Endodermal cell (in vitro differentiated cells): ENCODE results near the gene TPRX1. TPM values are rescaled to one million over a fixed set of nuclear protein-coding genes. Genes with fewer than 3 reads are reported as not detected.
A peak's percentile ranks its signal among the peaks of the same experiment; 100 is the strongest.
"Not testable (repeated sequence)": the region's sequence is repeated elsewhere in the genome, so short reads cannot be mapped to it uniquely, and the experiment has no call there.

Source experiments
- DNase-seq: peaks from one replicate; pipeline ENCODE4 v3.0.0-alpha.2; 2017
- H3K27ac ChIP-seq: 2 replicates; pipeline ENCODE4 v1.5.1; 2013; ENCODE audit warnings: mild to moderate bottlenecking, low read depth, low read length, moderate library complexity
- H3K27me3 ChIP-seq: 2 replicates; pipeline ENCODE4 v1.6.1; 2013; ENCODE audit warnings: mild to moderate bottlenecking, low read length, moderate library complexity; ENCODE audit not compliant: insufficient read depth, control insufficient read depth, poor library complexity, severe bottlenecking
- H3K36me3 ChIP-seq: 2 replicates; pipeline ENCODE4 v1.7.0; 2013; ENCODE audit warnings: mild to moderate bottlenecking, low read length, moderate library complexity; ENCODE audit not compliant: control insufficient read depth, insufficient read depth
- H3K4me1 ChIP-seq: one replicate; pipeline ENCODE4 v1.7.0; 2013; ENCODE audit warnings: low read length; ENCODE audit not compliant: control insufficient read depth, insufficient read depth
- H3K4me3 ChIP-seq: 2 replicates; pipeline ENCODE4 v1.5.1; 2013; ENCODE audit warnings: mild to moderate bottlenecking, low read length, moderate library complexity
- H3K9ac ChIP-seq: 2 replicates; pipeline ENCODE4 v1.6.1; 2013; ENCODE audit warnings: mild to moderate bottlenecking, low read length, moderate library complexity; ENCODE audit not compliant: poor library complexity, severe bottlenecking; ENCODE audit errors: extremely low read depth
- H3K9me3 ChIP-seq: 2 replicates; pipeline ENCODE4 v1.6.1; 2013; ENCODE audit warnings: mild to moderate bottlenecking, low read length, moderate library complexity; ENCODE audit not compliant: control insufficient read depth
- H3K27ac Mint-ChIP-seq: 2 replicates; pipeline ENCODE4 v1.8.0; 2020; ENCODE audit warnings: mixed read lengths
- H3K27me3 Mint-ChIP-seq: 2 replicates; pipeline ENCODE4 v1.8.0; 2021; ENCODE audit warnings: mild to moderate bottlenecking, mixed read lengths; ENCODE audit not compliant: insufficient read depth
- H3K36me3 Mint-ChIP-seq: 2 replicates; pipeline ENCODE4 v1.8.0; 2020; ENCODE audit warnings: low read depth, mixed read lengths
- H3K4me1 Mint-ChIP-seq: 2 replicates; pipeline ENCODE4 v1.8.0; 2020; ENCODE audit warnings: mixed read lengths
- H3K4me3 Mint-ChIP-seq: 2 replicates; pipeline ENCODE4 v1.8.0; 2020; ENCODE audit warnings: mild to moderate bottlenecking, moderate library complexity, mixed read lengths
- H3K9me3 Mint-ChIP-seq: 2 replicates; pipeline ENCODE4 v1.8.0; 2020; ENCODE audit warnings: mild to moderate bottlenecking, mixed read lengths
- CTCF ChIP-seq: fragments of 200-600 bp; sonication (generic); conservative IDR thresholded peaks from 2 replicates; pipeline ENCODE4 v1.5.0; 2021; ENCODE audit warnings: antibody characterized with exemption, mild to moderate bottlenecking
- WGBS, 2 experiments: methylation state at CpG; one replicate each; pipeline versions ENCODE4 v1.1.5 to v1.1.7; 2013; ENCODE audit warnings: missing lambda C conversion rate in 2 of 2, mixed read lengths in 1 of 2; ENCODE audit not compliant: insufficient coverage in 1 of 2, insufficient read length in 1 of 2; 5-methylcytosine and 5-hydroxymethylcytosine counted together
- total RNA-seq, 2 donors: library from RNA; stranded (reverse); fragmentation: NEBNext Ultra II Directional in 1 of 2; extraction: Animal tissue kit (Norgen Biotek cat#: 25700) in 1 of 2; gene quantifications; 2 replicates in 1 of 2; 3 replicates in 1 of 2; pipeline ENCODE4 v1.2.1, GENCODE V29; 2021

TPRX1 gene
- total RNA-seq, 2 donors from 2014 or later, result not detected

GRCh38 chr19:47778954-47779351 is 25.4 kb downstream of the TPRX1 start:
- H3K27ac Mint-ChIP-seq, result peak overlapping the region; percentile 97
- peak overlapping the region; percentile 85 for H3K9ac ChIP-seq
- peaks cover 33% of the 10 kb centered on the region for H3K36me3 ChIP-seq
- no peaks in the 10 kb centered on the region for H3K4me1 ChIP-seq
- 3% methylated on average over 20 of the region's 20 CpGs; no CpG with 5 or more reads in 1 of the 2 experiments for WGBS, 2 experiments
- no peak for TF ChIP-seq CTCF
- peak overlapping the region; percentile 97 for H3K4me3 ChIP-seq
- H3K27me3 Mint-ChIP-seq, result no peaks in the 10 kb centered on the region
- no peak overlapping the region for H3K27ac ChIP-seq
- H3K9me3 ChIP-seq, result no peaks in the 10 kb centered on the region
- no peaks in the 10 kb centered on the region for H3K27me3 ChIP-seq
- H3K36me3 Mint-ChIP-seq, result peaks cover 34% of the 10 kb centered on the region
- peak overlapping the region; percentile 93 for H3K4me3 Mint-ChIP-seq
- no peaks in the 10 kb centered on the region for H3K9me3 Mint-ChIP-seq
- no peak for DNase-seq
- H3K4me1 Mint-ChIP-seq, result peaks cover 23% of the 10 kb centered on the region

- DNase-seq, result peak; percentile 94
- H3K4me3 ChIP-seq, result peak within 1 kb of the TSS; percentile 97
- 0 to 2% methylated on average over 26 to 65 of the region's 65 CpGs for WGBS, 2 experiments
- H3K9ac ChIP-seq, result peak within 1 kb of the TSS; percentile 85
- Mint-ChIP-seq H3K9me3 (no peaks in the 10 kb centered on the region), H3K4me1 (peaks cover 26% of the 10 kb centered on the region), H3K27ac (peak within 1 kb of the TSS; percentile 97), H3K4me3 (peak within 1 kb of the TSS; percentile 93), H3K36me3 (peaks cover 29% of the 10 kb centered on the region), H3K27me3 (no peaks in the 10 kb centered on the region)
- H3K27me3 ChIP-seq, result no peaks in the 10 kb centered on the region
- H3K9me3 ChIP-seq, result no peaks in the 10 kb centered on the region
- no peak for TF ChIP-seq CTCF
- H3K4me1 ChIP-seq, result no peaks in the 10 kb centered on the region
- H3K36me3 ChIP-seq, result peaks cover 29% of the 10 kb centered on the region
- H3K27ac ChIP-seq, result peak within 1 kb of the TSS; percentile 99
Measured at GRCh38 chr19:47778049-47778953, 26.1 kb downstream of the TPRX1 start, which contains the start of gene SELENOW. Gene SELENOW (plus strand): TSS chr19:47778703. CDS start chr19:47778786, 83 bp downstream.

- not testable (repeated sequence) for H3K9me3 ChIP-seq, H3K27me3 ChIP-seq, H3K4me1 ChIP-seq, DNase-seq, H3K27me3 Mint-ChIP-seq, H3K27ac ChIP-seq, H3K9me3 Mint-ChIP-seq
- Histone ChIP-seq H3K9ac (peak overlapping the region; percentile 85), H3K4me3 (peak overlapping the region; percentile 97), H3K36me3 (peaks cover 23% of the 10 kb centered on the region)
- Mint-ChIP-seq H3K4me1 (peaks cover 26% of the 10 kb centered on the region), H3K36me3 (peaks cover 22% of the 10 kb centered on the region), H3K27ac (peak overlapping the region; percentile 97), H3K4me3 (peak overlapping the region; percentile 93)
- WGBS, 2 experiments, result 83 to 96% methylated on average over 13 to 23 of the region's 23 CpGs
Measured at GRCh38 chr19:47777245-47778048, 26.9 kb downstream of the TPRX1 start.
